AG04449 (cell line): ENCODE results near the gene ANKS4B.

Experiments used
- CTCF ChIA-PET: fragments of 350-600 bp; formaldehyde crosslinking; extraction: SDS; loops from one replicate; lab custom pipeline; 2021; ENCODE audit warnings: antibody characterized with exemption; lab: Yijun Ruan, JAX
- POLR2A ChIA-PET: fragments of 400-600, 350-600 bp; formaldehyde crosslinking; extraction: SDS; loops from one replicate; lab custom pipeline; 2020; ENCODE audit warnings: antibody characterized with exemption, inconsistent platforms; lab: Yijun Ruan, JAX
- DNase-seq: peaks from one replicate; pipeline ENCODE4 v3.0.0-alpha.2; 2010; ENCODE audit warnings: low read depth, low spot score
- H3K4me3 ChIP-seq: 2 replicates; pipeline ENCODE4 v1.5.1; 2011; ENCODE audit warnings: low read depth, mild to moderate bottlenecking, control low read depth, low read length
- CTCF ChIP-seq: IDR thresholded peaks from one replicate; pipeline ENCODE4 v1.5.1; 2011; ENCODE audit warnings: mild to moderate bottlenecking, moderate library complexity, low read length, control low read depth, inconsistent platforms; ENCODE audit not compliant: insufficient read depth; ENCODE audit errors: missing control alignments

The ANKS4B gene

GRCh38 chr16:21262779-21263639 is 29.5 kb downstream of the ANKS4B start:
- CTCF ChIA-PET, result no interaction called here
- POLR2A ChIA-PET, result no interaction called here
- H3K4me3 ChIP-seq, result no peak overlapping the region
- DNase-seq, result no peak
- TF ChIP-seq CTCF, result no peak

- TF ChIP-seq CTCF, result no peak
- ChIA-PET CTCF (interaction anchor here (0.9 to 6.4 kb wide), 3 partner anchors 13 to 925 kb away, joined by 3 to 37 read pairs (median 3); partner anchors contain the start of gene CRYM), POLR2A (no interaction called here)
These were observed 30.4 kb downstream of the ANKS4B start for GRCh38 chr16:21263640-21264570.

GRCh38 chr16:21264571-21265036 is 31.1 kb downstream of the ANKS4B start:
- no peak for DNase-seq
- H3K4me3 ChIP-seq, result no peak overlapping the region
- CTCF ChIA-PET, result interaction anchor here (0.9 to 6.4 kb wide), 3 partner anchors 13 to 924 kb away, joined by 3 to 37 read pairs (median 3); partner anchors contain the start of gene CRYM
- POLR2A ChIA-PET, result no interaction called here
- no peak for TF ChIP-seq CTCF

More at GRCh38 chr16:21263640-21264570, 30.4 kb downstream of the ANKS4B start:
- no peak for DNase-seq
- H3K4me3 ChIP-seq, result no peak overlapping the region

- CTCF ChIA-PET, result interaction anchor here (1.1 to 6.4 kb wide), 2 partner anchors 12 to 924 kb away, joined by 3 to 37 read pairs; partner anchors contain the start of gene CRYM
- no peak for TF ChIP-seq CTCF
- no peak for DNase-seq
- POLR2A ChIA-PET, result no interaction called here
- H3K4me3 ChIP-seq, result no peak overlapping the region
These were observed 31.8 kb downstream of the ANKS4B start for GRCh38 chr16:21265104-21265837.

- TF ChIP-seq CTCF, result no peak
- no peak for DNase-seq
- ChIA-PET CTCF (interaction anchor here (6.4 kb wide), 1 partner anchor 10 kb away, joined by 37 read pairs; the partner anchor contains the start of gene CRYM), POLR2A (no interaction called here)
- H3K4me3 ChIP-seq, result no peak overlapping the region
These were observed 33.8 kb downstream of the ANKS4B start for GRCh38 chr16:21267298-21267697.
